Large intestine (tissue), 3 donors: ENCODE measurements around the gene MYO16. TPM values are rescaled to one million over a fixed set of nuclear protein-coding genes. Genes with fewer than 3 reads are reported as not detected.

Experiments
- DNase-seq, 2 donors: peaks; one replicate each; pipeline versions ENCODE4 v3.0.0 to v3.0.0-alpha.2; 2013
- H3K27ac ChIP-seq: one replicate; pipeline ENCODE4 v1.5.1; 2013; ENCODE audit warnings: low read length
- H3K27me3 ChIP-seq: 2 replicates; pipeline ENCODE4 v1.6.1; 2013; ENCODE audit warnings: low read length; ENCODE audit not compliant: control insufficient read depth, insufficient read depth
- H3K36me3 ChIP-seq: 2 replicates; pipeline ENCODE4 v1.6.1; 2013; ENCODE audit warnings: low read length; ENCODE audit not compliant: control insufficient read depth, insufficient read depth
- H3K4me1 ChIP-seq: one replicate; pipeline ENCODE4 v1.6.1; 2013; ENCODE audit warnings: low read length; ENCODE audit not compliant: control insufficient read depth, insufficient read depth
- H3K4me3 ChIP-seq: one replicate; pipeline ENCODE4 v1.5.1; 2013; ENCODE audit warnings: low read length
- H3K9me3 ChIP-seq: one replicate; pipeline ENCODE4 v1.6.1; 2013; ENCODE audit warnings: mild to moderate bottlenecking, low read depth, low read length, moderate library complexity; ENCODE audit not compliant: control insufficient read depth
- WGBS: methylation state at CpG from one replicate; pipeline ENCODE4 v1.1.5; 2013; ENCODE audit warnings: low lambda C conversion rate; ENCODE audit not compliant: insufficient coverage; 5-methylcytosine and 5-hydroxymethylcytosine counted together
- polyA plus RNA-seq: library from polyadenylated mRNA; unstranded; fragments of 120-200 nt; gene quantifications from one replicate; pipeline ENCODE4 v1.2.1, GENCODE V29; 2013

MYO16 gene
- polyA plus RNA-seq, 1 donor, result 0.27 TPM

DNA sequence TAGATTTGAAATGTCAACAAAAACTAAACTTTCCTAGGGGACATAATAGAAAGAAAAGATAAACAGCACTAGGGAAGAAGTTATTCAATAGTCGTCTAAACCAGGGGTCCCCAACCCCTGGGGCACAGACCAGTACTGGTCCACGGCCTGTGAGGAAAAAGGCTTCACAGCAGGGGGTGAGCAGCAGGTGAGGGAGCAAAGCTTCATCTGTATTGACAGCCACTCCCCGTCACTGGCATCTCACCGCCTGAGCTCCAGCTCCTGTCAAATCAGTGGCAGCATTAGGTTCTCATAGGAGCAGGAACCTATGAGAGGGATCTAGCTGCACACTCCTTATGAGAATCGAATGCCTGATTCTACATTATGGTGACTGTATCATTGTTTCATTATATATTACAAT, 382.7 kb downstream of the MYO16 start:
- no peaks in the 10 kb centered on the region for H3K27me3 ChIP-seq
- H3K27ac ChIP-seq, result no peak overlapping the region
- DNase-seq, result no peak
- H3K36me3 ChIP-seq, result no peaks in the 10 kb centered on the region
- H3K4me1 ChIP-seq, result no peaks in the 10 kb centered on the region
- H3K4me3 ChIP-seq, result no peak overlapping the region
- H3K9me3 ChIP-seq, result no peaks in the 10 kb centered on the region
- 58% methylated on average over 2 of the region's 5 CpGs for WGBS

DNA sequence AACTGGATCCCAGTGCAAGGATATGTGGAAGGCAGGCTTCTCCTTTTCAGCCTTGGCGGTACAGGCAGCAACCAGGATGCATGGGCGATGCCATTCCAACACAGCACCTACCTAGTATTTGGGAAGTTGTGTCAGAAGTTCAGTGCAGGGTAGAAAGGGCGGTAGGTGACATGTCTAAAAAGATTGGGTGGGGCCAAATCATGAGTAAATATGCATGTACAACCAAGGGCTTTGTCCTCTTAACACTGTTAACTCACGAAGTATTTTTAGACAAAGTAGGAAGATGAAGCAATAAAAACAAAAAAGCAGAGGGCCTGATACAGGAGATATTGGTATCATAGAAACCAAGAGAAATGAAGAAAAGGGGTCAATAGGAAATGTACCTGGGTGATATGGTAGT, 392.1 kb downstream of the MYO16 start:
- Histone ChIP-seq H3K36me3 (no peaks in the 10 kb centered on the region), H3K4me3 (no peak overlapping the region), H3K27me3 (no peaks in the 10 kb centered on the region), H3K27ac (no peak overlapping the region), H3K9me3 (no peaks in the 10 kb centered on the region), H3K4me1 (no peaks in the 10 kb centered on the region)
- no peak for DNase-seq
- 100% methylated on average over 1 of the region's 4 CpGs for WGBS

DNA sequence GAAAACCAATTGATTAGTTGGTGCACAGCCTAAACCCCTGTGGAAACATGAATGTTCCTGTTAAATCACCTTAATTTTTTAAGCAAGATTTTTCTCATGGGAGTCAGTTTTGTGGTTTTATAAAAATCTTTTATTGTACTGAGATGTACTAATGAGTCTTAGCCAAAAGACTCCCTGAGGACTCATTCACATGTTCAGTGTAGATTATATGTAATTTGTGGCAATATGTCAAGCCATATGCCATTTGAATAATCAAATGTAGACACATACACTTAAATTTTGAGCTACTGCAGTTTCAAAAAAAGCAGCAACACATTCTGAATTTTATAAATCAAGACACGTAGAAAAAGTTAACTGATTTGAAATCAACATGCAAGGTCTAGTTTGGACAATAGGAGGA, 395.2 kb downstream of the MYO16 start:
- no peaks in the 10 kb centered on the region for H3K9me3 ChIP-seq
- no peaks in the 10 kb centered on the region for H3K36me3 ChIP-seq
- no peaks in the 10 kb centered on the region for H3K27me3 ChIP-seq
- H3K4me3 ChIP-seq, result no peak overlapping the region
- 100% methylated on average over 1 of the region's 1 CpG for WGBS
- DNase-seq, result no peak
- H3K4me1 ChIP-seq, result no peaks in the 10 kb centered on the region
- H3K27ac ChIP-seq, result no peak overlapping the region

DNA sequence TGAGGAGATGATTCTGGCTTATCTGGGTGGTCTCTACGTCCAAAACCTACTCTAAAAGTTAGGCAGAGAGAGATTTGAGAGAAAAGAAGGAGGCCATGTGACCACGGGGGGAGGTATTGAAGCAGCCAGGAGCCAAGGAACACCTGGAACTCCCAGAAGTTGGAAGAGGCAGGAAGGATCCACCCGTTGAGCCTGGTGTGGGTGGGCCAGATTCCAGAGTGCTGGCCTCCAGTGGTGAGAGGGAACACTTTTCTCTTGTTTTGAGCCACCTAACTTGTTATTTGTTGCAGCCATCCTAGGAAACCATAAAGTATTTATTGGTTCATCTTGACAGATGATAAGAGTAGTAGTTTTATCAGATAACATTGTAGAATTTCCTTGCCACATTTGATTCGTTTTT, 396.9 kb downstream of the MYO16 start:
- H3K4me3 ChIP-seq, result no peak overlapping the region
- no peaks in the 10 kb centered on the region for H3K9me3 ChIP-seq
- H3K27ac ChIP-seq, result no peak overlapping the region
- no peaks in the 10 kb centered on the region for H3K4me1 ChIP-seq
- DNase-seq, result no peak
- no CpG with 5 or more reads among the region's 4 CpGs for WGBS
- H3K27me3 ChIP-seq, result no peaks in the 10 kb centered on the region
- H3K36me3 ChIP-seq, result no peaks in the 10 kb centered on the region

DNA sequence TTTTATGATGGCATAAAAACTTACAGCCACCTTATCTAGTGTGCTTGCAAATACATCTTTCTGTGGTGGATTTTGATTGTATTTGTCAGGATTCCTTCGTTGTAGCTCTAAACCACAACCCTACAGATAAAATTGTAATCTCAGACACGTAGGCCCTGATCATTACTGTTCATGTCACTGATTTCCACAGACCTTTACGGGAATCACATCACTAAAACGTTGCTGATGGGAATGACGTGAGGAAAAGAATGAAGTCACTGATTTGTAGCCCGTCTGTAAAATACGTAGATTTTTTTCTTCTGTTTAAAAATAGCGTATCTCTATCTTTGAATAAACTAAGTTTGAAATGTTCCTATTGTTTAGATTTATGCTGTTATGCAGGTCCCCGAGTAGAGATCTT, 399.2 kb downstream of the MYO16 start:
- Histone ChIP-seq H3K27me3 (no peaks in the 10 kb centered on the region), H3K4me1 (no peaks in the 10 kb centered on the region), H3K9me3 (no peaks in the 10 kb centered on the region), H3K36me3 (no peaks in the 10 kb centered on the region), H3K4me3 (no peak overlapping the region), H3K27ac (no peak overlapping the region)
- 75% methylated on average over 5 of the region's 9 CpGs for WGBS
- DNase-seq, result no peak

DNA sequence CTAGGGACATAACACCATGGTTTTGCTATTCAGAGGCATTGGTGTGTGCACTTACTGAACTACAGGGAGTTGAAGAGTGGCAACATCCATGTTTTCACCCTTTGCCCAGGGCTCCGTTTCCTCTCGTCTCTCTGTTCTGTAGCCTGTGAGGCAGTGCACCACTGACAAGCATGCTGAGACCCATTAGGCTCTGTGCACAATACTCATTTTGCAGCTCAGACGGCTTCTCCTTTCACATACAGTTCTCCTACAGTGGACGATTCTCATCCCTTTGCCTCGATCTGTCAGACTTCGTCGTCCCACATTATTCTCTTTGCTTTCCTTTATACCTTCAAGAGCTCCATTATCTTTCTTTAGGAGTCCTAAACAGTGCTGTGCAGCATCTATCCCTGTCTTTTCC, 403.7 kb downstream of the MYO16 start:
- 100% methylated on average over 5 of the region's 7 CpGs for WGBS
- Histone ChIP-seq H3K9me3 (no peaks in the 10 kb centered on the region), H3K27ac (no peak overlapping the region), H3K4me3 (no peak overlapping the region), H3K27me3 (no peaks in the 10 kb centered on the region), H3K36me3 (no peaks in the 10 kb centered on the region), H3K4me1 (no peaks in the 10 kb centered on the region)
- DNase-seq, result no peak

DNA sequence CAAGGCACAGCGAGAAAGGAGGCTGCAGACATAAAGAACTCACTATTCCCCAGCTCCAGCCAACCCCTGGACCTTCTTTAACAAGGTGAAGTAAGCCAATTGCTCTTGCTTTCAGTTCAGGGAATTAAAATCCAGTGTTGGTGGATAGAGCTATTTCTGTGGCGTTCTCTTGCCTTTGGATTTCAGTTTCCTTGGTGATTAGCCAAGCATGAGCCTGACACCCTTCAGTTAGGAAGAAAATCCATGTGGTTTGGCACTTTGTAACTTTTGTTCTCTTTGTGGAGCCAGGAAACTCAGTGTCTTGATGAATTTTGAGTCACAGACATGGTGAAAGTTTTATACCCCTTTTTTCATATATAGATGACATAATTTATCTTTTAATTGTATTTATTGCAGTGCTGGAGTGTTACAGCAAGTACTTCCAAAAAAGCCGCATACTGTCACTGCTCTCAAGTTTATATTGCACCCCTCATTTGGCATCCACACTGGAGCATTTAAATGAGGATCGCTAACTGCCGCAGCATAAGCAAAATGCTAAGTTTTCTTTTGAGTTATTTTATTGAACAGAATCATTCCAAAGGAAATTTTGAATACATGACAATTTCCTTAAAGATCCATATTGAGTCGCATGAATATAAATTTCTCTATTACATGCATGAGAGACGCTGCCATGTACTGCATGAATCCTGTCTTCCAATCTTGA, 406.8 kb downstream of the MYO16 start:
- Histone ChIP-seq H3K4me3 (no peak overlapping the region), H3K4me1 (no peaks in the 10 kb centered on the region), H3K27ac (no peak overlapping the region), H3K9me3 (no peaks in the 10 kb centered on the region), H3K27me3 (no peaks in the 10 kb centered on the region), H3K36me3 (no peaks in the 10 kb centered on the region)
- no CpG with 5 or more reads among the region's 7 CpGs for WGBS
- DNase-seq, result no peak

DNA sequence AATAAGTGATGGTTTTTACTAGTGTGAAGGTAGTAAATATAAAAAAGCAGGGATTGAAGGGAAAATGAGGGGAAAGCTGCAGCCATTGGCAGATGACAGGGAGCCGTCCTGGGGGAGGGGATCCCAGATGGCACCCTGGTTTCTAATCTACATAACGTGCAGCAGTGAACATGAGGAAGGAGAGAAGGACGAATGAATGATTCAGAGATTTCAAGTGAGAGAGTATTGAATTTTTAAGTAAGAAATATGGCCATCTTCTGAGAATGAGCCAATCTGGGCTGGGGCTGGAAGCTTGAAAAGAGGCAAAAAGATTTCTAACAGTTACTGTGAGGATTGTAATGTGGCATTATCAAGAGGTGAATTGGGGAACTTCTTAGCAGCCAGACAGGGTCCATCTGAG, 414.2 kb downstream of the MYO16 start:
- H3K4me1 ChIP-seq, result no peaks in the 10 kb centered on the region

DNA sequence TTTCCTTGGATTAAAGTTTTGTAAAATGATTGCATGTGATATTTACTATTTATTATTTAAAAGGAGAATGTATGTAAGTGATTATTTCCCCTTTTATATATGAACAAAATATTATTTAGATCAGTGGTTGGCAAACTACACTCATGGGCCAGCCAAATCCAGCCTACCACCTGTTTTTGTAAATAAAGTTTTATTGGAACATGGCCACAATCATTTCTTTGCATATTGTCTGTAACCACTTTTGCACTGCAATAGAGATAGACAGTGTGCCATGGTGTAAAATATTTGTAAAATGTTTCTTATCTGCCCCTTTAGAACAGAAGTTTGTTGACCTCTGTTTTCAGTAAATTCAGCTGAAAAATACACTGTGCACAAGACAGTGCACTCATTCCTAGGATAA, 426.4 kb downstream of the MYO16 start:
- Histone ChIP-seq H3K9me3 (no peaks in the 10 kb centered on the region), H3K27me3 (no peaks in the 10 kb centered on the region), H3K36me3 (no peaks in the 10 kb centered on the region), H3K27ac (no peak overlapping the region), H3K4me1 (no peaks in the 10 kb centered on the region), H3K4me3 (no peak overlapping the region)
- no peak for DNase-seq

More for the DNA sequence above, 414.2 kb downstream of the MYO16 start:
- no CpG with 5 or more reads among the region's 3 CpGs for WGBS
- no peak for DNase-seq
- Histone ChIP-seq H3K27me3 (no peaks in the 10 kb centered on the region), H3K27ac (no peak overlapping the region), H3K9me3 (no peaks in the 10 kb centered on the region), H3K4me3 (no peak overlapping the region), H3K36me3 (no peaks in the 10 kb centered on the region)

DNA sequence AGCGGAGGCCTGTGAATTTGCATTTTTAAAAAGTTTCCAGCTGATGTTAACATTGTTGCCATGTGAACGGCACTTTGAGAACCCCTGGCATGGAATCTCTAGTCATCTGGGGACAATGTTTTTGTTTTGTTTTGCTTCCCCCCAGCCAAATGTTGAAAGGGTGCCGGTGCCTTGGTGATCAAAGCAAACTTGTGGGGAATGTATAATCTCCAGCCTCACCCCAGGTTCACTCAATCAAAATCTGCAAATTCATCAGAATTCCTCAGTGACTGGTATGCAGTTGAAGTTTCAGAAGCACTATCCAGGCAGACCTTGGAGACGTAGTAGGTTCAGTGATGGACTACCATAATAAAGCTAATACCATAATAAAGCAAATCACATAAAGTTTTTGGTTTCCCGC, 428.7 kb downstream of the MYO16 start:
- H3K36me3 ChIP-seq, result no peaks in the 10 kb centered on the region
- DNase-seq, result no peak
- H3K4me1 ChIP-seq, result no peaks in the 10 kb centered on the region
- no peak overlapping the region for H3K27ac ChIP-seq
- no peaks in the 10 kb centered on the region for H3K27me3 ChIP-seq
- no peaks in the 10 kb centered on the region for H3K9me3 ChIP-seq
- WGBS, result 100% methylated on average over 1 of the region's 5 CpGs
- H3K4me3 ChIP-seq, result no peak overlapping the region

DNA sequence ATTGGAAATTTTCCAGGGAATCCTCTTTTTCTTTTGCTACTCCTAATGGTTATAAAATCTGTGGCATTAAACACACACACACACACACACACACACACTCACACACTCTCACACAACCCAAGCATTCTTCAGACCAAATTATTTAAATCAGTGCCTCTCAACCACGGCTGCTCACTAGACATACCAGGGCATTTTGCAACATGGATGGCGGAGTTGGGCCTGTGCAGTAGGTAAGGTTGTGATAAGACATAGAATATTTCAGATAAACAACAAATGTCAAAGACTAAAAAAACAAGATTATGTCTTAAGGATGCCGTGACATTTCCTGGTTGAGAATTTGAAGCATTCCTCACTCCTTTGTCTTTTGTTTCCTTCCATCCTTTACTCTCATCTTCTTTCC, 443.1 kb downstream of the MYO16 start:
- Histone ChIP-seq H3K4me1 (no peaks in the 10 kb centered on the region), H3K4me3 (no peak overlapping the region), H3K27me3 (no peaks in the 10 kb centered on the region), H3K9me3 (no peaks in the 10 kb centered on the region), H3K27ac (no peak overlapping the region), H3K36me3 (no peaks in the 10 kb centered on the region)
- no peak for DNase-seq
- WGBS, result 91% methylated on average over 1 of the region's 3 CpGs
